ENCODE data around the gene PARD3B.
"Not testable (repeated sequence)": the region's sequence is repeated elsewhere in the genome, so short reads cannot be mapped to it uniquely, and the experiment has no call there.

The PARD3B gene

DNA sequence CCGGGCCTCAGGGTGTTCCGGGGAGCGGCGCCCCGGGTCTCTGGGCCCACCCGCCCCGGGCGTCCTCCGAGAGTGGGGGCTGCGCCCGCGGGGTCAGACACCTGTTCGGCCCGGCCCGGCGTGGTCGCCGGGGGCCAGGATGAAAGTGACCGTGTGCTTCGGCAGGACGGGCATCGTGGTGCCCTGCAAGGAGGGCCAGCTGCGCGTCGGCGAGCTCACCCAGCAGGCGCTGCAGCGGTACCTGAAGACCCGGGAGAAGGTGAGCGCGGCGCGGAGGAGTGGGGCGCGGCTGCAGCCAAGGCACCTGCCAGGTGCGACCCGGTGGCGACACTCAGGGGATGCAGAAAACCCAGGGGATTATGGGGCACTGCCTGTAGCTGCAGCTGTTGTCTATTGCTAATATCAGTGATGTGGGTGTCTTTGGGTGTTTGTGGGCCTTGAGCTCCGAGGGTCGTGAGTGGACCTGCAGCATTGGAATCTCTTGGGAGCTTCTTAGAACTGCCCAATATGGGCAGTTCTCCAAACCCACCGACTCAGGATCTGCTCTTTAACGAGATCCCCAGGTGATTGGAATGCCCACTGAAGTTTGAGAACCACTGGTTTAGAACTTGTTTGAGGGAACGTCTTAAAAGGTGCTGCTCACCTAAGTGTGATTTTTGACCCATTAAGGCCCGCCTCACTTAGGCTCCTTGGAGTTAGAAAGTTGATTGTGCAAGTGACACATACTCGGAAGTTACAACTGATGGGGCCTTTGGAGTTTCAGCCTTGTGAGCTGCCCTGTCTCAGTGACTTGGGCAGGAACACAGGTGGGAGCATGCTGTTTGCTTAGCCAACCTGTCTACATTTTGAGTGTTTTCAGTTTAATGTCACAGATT is 823 bp downstream of the PARD3B start:
- Mint-ChIP-seq H3K9me3 (no peaks in the 10 kb centered on the region), H3K36me3 (ENCODE audit: low read depth) (no peaks in the 10 kb centered on the region), H3K27ac (peak overlapping the region; percentile 88 to 96 (median 94)), H3K4me1 (peaks cover 33% of the 10 kb centered on the region), H3K4me3 (peak overlapping the region; percentile 86 to 93 (median 92)), H3K27me3 (ENCODE audit: low read depth) (peaks cover 21% of the 10 kb centered on the region)
- TF ChIP-seq, protein P1, sequence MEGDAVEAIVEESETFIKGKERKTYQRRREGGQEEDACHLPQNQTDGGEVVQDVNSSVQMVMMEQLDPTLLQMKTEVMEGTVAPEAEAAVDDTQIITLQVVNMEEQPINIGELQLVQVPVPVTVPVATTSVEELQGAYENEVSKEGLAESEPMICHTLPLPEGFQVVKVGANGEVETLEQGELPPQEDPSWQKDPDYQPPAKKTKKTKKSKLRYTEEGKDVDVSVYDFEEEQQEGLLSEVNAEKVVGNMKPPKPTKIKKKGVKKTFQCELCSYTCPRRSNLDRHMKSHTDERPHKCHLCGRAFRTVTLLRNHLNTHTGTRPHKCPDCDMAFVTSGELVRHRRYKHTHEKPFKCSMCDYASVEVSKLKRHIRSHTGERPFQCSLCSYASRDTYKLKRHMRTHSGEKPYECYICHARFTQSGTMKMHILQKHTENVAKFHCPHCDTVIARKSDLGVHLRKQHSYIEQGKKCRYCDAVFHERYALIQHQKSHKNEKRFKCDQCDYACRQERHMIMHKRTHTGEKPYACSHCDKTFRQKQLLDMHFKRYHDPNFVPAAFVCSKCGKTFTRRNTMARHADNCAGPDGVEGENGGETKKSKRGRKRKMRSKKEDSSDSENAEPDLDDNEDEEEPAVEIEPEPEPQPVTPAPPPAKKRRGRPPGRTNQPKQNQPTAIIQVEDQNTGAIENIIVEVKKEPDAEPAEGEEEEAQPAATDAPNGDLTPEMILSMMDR (IDR thresholded peaks at IDR 0.05; ENCODE audit: unreplicated experiment in 3 of 3) = no peak

DNA sequence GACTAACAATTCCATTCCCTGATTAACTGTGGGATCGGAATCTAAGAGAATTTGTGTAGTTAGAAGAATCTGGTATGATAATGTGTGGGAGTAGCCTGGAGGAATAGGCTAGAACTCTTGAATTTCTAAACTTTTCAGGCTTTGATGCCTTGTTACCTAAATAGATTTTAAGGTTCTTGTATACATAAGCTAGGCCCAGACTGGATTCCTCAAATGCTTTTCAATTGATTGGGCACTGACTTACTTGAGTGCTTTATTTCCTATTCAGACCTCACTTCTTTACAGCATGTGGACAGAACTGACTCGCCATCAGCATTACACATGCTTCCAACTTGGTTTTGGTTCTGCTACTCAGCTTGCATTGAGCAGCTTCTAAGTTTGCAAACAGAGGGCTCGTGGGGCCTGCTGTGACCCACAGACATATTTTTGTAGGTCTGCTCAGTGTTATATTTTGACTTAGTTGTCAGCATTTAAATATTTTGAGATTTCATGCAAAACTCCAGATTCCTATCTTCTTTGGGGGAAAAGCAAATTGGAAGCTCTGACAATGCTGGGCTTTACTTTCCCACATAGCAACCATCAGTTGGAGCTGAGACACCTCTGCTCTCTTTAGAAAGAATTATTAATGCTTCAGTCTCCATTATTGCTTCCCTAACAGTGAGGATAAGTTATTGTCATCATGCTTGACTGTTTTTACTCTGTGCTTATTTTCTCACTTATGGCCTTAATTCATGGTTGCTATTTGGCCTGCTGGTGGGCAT is 5.7 kb downstream of the PARD3B start:
- H3K27me3 Mint-ChIP-seq (ENCODE audit: low read depth) = peaks cover 5% of the 10 kb centered on the region
- H3K27ac Mint-ChIP-seq = peak overlapping the region; percentile 29 to 85 (median 40)
- peaks cover 28% of the 10 kb centered on the region for H3K4me1 Mint-ChIP-seq
- H3K4me3 Mint-ChIP-seq = peak overlapping the region in 1 of 3 experiments; percentile 14
- peaks cover 6% of the 10 kb centered on the region for H3K9me3 Mint-ChIP-seq
- TF ChIP-seq, protein P1 (IDR thresholded peaks at IDR 0.05; ENCODE audit: unreplicated experiment in 3 of 3) = no peak
- H3K36me3 Mint-ChIP-seq (ENCODE audit: low read depth) = peaks cover 8% of the 10 kb centered on the region

DNA sequence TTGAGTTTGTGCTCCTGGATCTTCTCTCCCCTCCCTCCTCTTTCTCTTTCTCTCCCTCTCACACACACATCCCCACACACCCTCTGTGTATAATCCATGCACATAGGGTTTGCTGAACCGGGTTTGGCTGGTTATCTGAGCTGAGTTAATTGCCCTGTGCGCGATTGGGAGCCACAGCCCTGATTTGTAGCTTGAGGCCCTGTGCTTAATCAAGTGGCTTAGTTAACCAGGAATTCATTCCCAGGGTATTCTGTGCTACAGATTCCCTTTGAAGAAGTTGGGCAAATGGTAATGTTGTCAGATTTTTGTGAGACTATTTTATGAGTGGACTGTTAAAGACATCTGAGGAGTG is 6.2 kb downstream of the PARD3B start:
- Mint-ChIP-seq H3K9me3 (peaks cover 9% of the 10 kb centered on the region), H3K4me1 (peaks cover 24% of the 10 kb centered on the region), H3K27ac (peak overlapping the region; percentile 29 to 85 (median 40)), H3K4me3 (peak overlapping the region in 1 of 3 experiments; percentile 14), H3K36me3 (ENCODE audit: low read depth) (peaks cover 11% of the 10 kb centered on the region), H3K27me3 (ENCODE audit: low read depth) (no peaks in the 10 kb centered on the region)
- TF ChIP-seq, protein P1 (IDR thresholded peaks at IDR 0.05; ENCODE audit: unreplicated experiment in 3 of 3) = no peak

DNA sequence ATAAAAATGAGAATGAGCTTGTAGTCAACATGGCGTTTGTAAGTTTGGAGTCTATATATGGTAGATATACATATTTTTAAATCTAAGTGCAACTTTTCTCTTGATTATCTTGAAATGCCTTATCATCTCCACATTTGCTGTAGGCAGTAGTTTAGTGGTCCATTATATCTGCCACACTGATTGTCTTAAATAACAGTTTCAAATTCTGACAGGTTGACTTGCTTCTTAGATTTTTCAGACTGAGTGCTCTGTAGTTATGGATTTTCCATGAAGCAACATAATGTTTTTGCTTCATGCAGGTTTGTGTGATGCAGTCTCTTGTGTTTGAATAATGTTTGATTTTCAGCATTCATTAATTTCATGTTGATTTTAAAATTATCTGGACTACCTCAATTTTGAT is 12.3 kb downstream of the PARD3B start:
- Mint-ChIP-seq H3K36me3 (ENCODE audit: low read depth) (peaks cover 32% of the 10 kb centered on the region), H3K9me3 (peaks cover 21% of the 10 kb centered on the region), H3K4me3 (no peak overlapping the region), H3K27me3 (ENCODE audit: low read depth) (no peaks in the 10 kb centered on the region), H3K4me1 (no peaks in the 10 kb centered on the region), H3K27ac (no peak overlapping the region)
- TF ChIP-seq, protein P1 (IDR thresholded peaks at IDR 0.05; ENCODE audit: unreplicated experiment in 3 of 3) = no peak

DNA sequence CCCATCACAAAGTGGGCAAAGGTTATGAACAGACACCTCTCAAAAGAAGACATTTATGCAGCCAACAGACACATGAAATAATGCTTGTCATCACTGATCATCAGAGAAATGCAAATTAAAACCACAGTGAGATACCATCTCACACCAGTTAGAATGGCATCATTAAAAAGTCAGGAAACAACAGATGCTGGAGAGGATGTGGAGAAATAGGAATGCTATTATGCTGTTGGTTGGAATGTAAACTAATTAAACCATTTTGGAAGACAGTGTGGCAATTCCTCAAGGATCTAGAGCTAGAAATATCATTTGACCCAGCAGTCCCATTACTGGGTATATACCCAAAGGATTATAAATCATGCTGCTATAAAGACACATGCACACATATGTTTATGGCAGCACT is 14.1 kb downstream of the PARD3B start:
- not testable (repeated sequence) for H3K4me3 Mint-ChIP-seq; H3K27ac Mint-ChIP-seq; H3K27me3 Mint-ChIP-seq (ENCODE audit: low read depth); H3K4me1 Mint-ChIP-seq
- H3K9me3 Mint-ChIP-seq = peaks cover 19% of the 10 kb centered on the region
- peaks cover 29% of the 10 kb centered on the region for H3K36me3 Mint-ChIP-seq (ENCODE audit: low read depth)

DNA sequence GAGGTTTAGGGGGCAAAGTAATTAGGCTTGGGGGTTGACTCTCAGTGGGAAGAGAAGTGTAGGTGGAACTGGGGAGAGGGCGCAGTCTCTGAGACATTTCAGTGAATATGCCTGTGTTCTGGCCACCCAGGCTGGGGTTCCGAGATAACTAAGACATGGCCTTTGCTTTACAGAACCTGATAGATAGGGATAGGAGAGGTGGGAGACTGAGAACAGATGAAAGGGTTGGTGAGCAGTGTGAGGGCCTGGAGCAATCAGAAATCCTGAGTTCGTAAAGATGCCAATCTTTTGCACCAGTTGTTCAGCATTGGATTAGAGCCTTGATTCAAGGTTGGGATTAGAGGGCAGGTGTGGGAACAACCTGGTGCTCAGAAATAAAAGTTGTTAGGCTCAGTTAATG is 15.6 kb downstream of the PARD3B start:
- no peaks in the 10 kb centered on the region for H3K4me1 Mint-ChIP-seq
- no peak overlapping the region for H3K27ac Mint-ChIP-seq
- H3K36me3 Mint-ChIP-seq (ENCODE audit: low read depth) = peaks cover 24% of the 10 kb centered on the region
- no peak overlapping the region for H3K4me3 Mint-ChIP-seq
- H3K9me3 Mint-ChIP-seq = peaks cover 15% of the 10 kb centered on the region
- TF ChIP-seq, protein P1 (IDR thresholded peaks at IDR 0.05; ENCODE audit: unreplicated experiment in 3 of 3) = no peak
- no peaks in the 10 kb centered on the region for H3K27me3 Mint-ChIP-seq (ENCODE audit: low read depth)

All from nephron (organoid).